Measurements from ENCODE around the gene GPC4.
A peak's percentile ranks its signal among the peaks of the same experiment; 100 is the strongest.

GPC4 gene

GRCh38 chrX:133410550-133410949 lies 4.7 kb downstream of the GPC4 start:
- no peak for DNase-seq (ENCODE audit: low spot score)

- DNase-seq (ENCODE audit: low spot score) = no peak
Observed at GRCh38 chrX:133405498-133406185, 9.6 kb downstream of the GPC4 start.

GRCh38 chrX:133403984-133404383 lies 11.3 kb downstream of the GPC4 start:
- DNase-seq (ENCODE audit: low spot score) = no peak

GRCh38 chrX:133402830-133403625 lies 12.3 kb downstream of the GPC4 start:
- DNase-seq (ENCODE audit: low spot score) = no peak

- peak; percentile 45 for DNase-seq (ENCODE audit: low spot score)
Observed at GRCh38 chrX:133402042-133402453, 13.2 kb downstream of the GPC4 start.

- DNase-seq (ENCODE audit: low spot score) = no peak
Observed at GRCh38 chrX:133401536-133401935, 13.8 kb downstream of the GPC4 start.

- no peak for DNase-seq (ENCODE audit: low spot score)
Observed at GRCh38 chrX:133399411-133399810, 15.9 kb downstream of the GPC4 start.

GRCh38 chrX:133394765-133395164 lies 20.5 kb downstream of the GPC4 start:
- no peak for DNase-seq (ENCODE audit: low spot score)

GRCh38 chrX:133392671-133393070 lies 22.6 kb downstream of the GPC4 start:
- DNase-seq (ENCODE audit: low spot score) = no peak

GRCh38 chrX:133391111-133391510 lies 24.2 kb downstream of the GPC4 start:
- DNase-seq (ENCODE audit: low spot score) = no peak

GRCh38 chrX:133390676-133391075 lies 24.6 kb downstream of the GPC4 start:
- DNase-seq (ENCODE audit: low spot score) = no peak

GRCh38 chrX:133389975-133390374 lies 25.3 kb downstream of the GPC4 start:
- no peak for DNase-seq (ENCODE audit: low spot score)

GRCh38 chrX:133384454-133384853 lies 30.8 kb downstream of the GPC4 start:
- DNase-seq (ENCODE audit: low spot score) = no peak

GRCh38 chrX:133380711-133381619 lies 34.3 kb downstream of the GPC4 start:
- DNase-seq (ENCODE audit: low spot score) = peak; percentile 15

GRCh38 chrX:133376422-133376821 lies 38.9 kb downstream of the GPC4 start:
- no peak for DNase-seq (ENCODE audit: low spot score)

- no peak for DNase-seq (ENCODE audit: low spot score)
Observed at GRCh38 chrX:133375615-133376340, 39.5 kb downstream of the GPC4 start.

- DNase-seq (ENCODE audit: low spot score) = no peak
Observed at GRCh38 chrX:133374874-133375387, 40.4 kb downstream of the GPC4 start.

- no peak for DNase-seq (ENCODE audit: low spot score)
Observed at GRCh38 chrX:133373386-133374079, 41.8 kb downstream of the GPC4 start.

- no peak for DNase-seq (ENCODE audit: low spot score)
Observed at GRCh38 chrX:133370696-133371275, 44.5 kb downstream of the GPC4 start.

GRCh38 chrX:133369065-133369464 lies 46.2 kb downstream of the GPC4 start:
- DNase-seq (ENCODE audit: low spot score) = no peak

- DNase-seq (ENCODE audit: low spot score) = no peak
Observed at GRCh38 chrX:133366735-133367134, 48.6 kb downstream of the GPC4 start.

All from AG20443 (cell line).